Lung (tissue), 12 donors: ENCODE results near the gene ADIG. TPM values are rescaled to one million over a fixed set of nuclear protein-coding genes. Genes with fewer than 3 reads are reported as not detected.

ENCODE experiments used
- ATAC-seq: fragments of 200-7000 bp; cut with Tn5 transposase; one replicate; pipeline ENCODE4 v1.9.1; 2020; ENCODE audit warnings: moderate number of reproducible peaks; ENCODE audit not compliant: insufficient read depth, low FRiP score
- DNase-seq, 3 donors: peaks; one replicate each; pipeline ENCODE4 v3.0.0-alpha.2; 2013 to 2017
- H3K27ac ChIP-seq, 2 donors: one replicate each; pipeline ENCODE4 v1.5.1; 2013; ENCODE audit warnings: mild to moderate bottlenecking in 2 of 2, moderate library complexity in 2 of 2, control low read depth in 1 of 2, inconsistent platforms in 1 of 2, low read depth in 1 of 2, low read length in 1 of 2
- H3K27me3 ChIP-seq, 3 donors: one replicate each; pipeline ENCODE4 v1.5.1; 2013; ENCODE audit warnings: low read length in 2 of 3; ENCODE audit not compliant: control insufficient read depth in 3 of 3, insufficient read depth in 3 of 3
- H3K36me3 ChIP-seq, 4 donors: one replicate each; pipeline ENCODE4 v1.5.1; 2013; ENCODE audit warnings: low read length in 4 of 4, mild to moderate bottlenecking in 1 of 4, moderate library complexity in 1 of 4; ENCODE audit not compliant: control insufficient read depth in 4 of 4, insufficient read depth in 4 of 4
- H3K4me1 ChIP-seq, 5 donors: one replicate each; pipeline ENCODE4 v1.5.1; 2013; ENCODE audit warnings: low read length in 5 of 5, mild to moderate bottlenecking in 2 of 5, moderate library complexity in 1 of 5; ENCODE audit not compliant: control insufficient read depth in 5 of 5, insufficient read depth in 5 of 5
- H3K4me3 ChIP-seq: one replicate; pipeline ENCODE4 v1.5.1; 2013; ENCODE audit warnings: mild to moderate bottlenecking, control low read depth, moderate library complexity
- H3K9ac ChIP-seq, 2 donors: one replicate each; pipeline ENCODE4 v1.5.1; 2013; ENCODE audit warnings: low read length in 2 of 2, control low read depth in 1 of 2; ENCODE audit not compliant: insufficient read depth in 1 of 2
- H3K9me3 ChIP-seq, 4 donors: one replicate each; pipeline ENCODE4 v1.5.1; 2013; ENCODE audit warnings: low read length in 3 of 4, mild to moderate bottlenecking in 1 of 4, moderate library complexity in 1 of 4; ENCODE audit not compliant: control insufficient read depth in 4 of 4, insufficient read depth in 3 of 4
- WGBS, 2 donors: extraction: QIAGEN DNeasy Blood & Tissue Kit; methylation state at CpG; one replicate each; pipeline ENCODE4 v1.1.7; 2013; 5-methylcytosine and 5-hydroxymethylcytosine counted together
- polyA plus RNA-seq, 2 donors: library from polyadenylated mRNA; stranded (reverse); fragments of 200-250 nt; gene quantifications; one replicate each; pipeline ENCODE4 v1.2.1, GENCODE V29; 2013
- total RNA-seq, 2 donors: library from RNA; depleted of rRNA in 1 of 2; stranded (reverse); fragments of >200 nt in 1 of 2; gene quantifications; one replicate each; pipeline ENCODE4 v1.2.1, GENCODE V29; 2014 to 2021
- TF ChIP-seq, protein P1 (sequence below): IDR thresholded peaks from 2 replicates; pipeline ENCODE4 v1.5.1; 2012; ENCODE audit warnings: mild to moderate bottlenecking; ENCODE audit errors: control extremely low read depth, extremely low read depth
- donor health status: control.
- donor health status: control.
- donor health status: Bipolar disorder and iron deficiency.
- donor health status: healthy.
- donor health status: DM: yes; HTN: yes; CAD: no.

The ADIG gene
- total and polyA plus RNA-seq, 4 donors, result not detected

DNA sequence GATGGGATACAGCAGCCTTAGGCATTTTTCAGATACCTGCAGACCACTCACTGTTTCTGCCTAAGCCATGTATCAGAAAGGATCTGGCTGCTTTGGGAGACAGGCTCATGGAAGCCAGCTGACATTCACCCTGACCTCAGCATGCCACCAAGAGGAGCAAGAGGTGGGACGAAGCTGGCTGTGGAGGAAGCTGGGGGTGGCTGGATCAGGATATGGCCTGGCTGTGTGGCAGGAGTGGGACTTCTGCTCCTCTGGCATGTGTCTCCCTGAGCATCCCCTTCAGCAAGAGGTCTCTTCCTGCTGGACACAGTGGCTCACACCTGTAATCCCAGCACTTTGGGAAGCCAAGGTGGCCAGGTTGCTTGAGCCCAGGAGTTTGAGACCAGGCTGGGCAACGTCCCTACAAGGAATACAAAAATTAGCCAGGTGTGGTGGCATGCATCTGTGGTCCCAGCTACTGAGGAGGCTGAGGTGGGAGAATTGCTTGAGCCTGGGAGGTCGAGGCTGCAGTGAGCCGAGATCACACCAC is 897 bp downstream of the ADIG start:
- TF ChIP-seq, protein P1, sequence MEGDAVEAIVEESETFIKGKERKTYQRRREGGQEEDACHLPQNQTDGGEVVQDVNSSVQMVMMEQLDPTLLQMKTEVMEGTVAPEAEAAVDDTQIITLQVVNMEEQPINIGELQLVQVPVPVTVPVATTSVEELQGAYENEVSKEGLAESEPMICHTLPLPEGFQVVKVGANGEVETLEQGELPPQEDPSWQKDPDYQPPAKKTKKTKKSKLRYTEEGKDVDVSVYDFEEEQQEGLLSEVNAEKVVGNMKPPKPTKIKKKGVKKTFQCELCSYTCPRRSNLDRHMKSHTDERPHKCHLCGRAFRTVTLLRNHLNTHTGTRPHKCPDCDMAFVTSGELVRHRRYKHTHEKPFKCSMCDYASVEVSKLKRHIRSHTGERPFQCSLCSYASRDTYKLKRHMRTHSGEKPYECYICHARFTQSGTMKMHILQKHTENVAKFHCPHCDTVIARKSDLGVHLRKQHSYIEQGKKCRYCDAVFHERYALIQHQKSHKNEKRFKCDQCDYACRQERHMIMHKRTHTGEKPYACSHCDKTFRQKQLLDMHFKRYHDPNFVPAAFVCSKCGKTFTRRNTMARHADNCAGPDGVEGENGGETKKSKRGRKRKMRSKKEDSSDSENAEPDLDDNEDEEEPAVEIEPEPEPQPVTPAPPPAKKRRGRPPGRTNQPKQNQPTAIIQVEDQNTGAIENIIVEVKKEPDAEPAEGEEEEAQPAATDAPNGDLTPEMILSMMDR, result no peak
- DNase-seq (no peak), ATAC-seq (no peak)
- no peak overlapping the region for H3K4me3 ChIP-seq
- H3K4me1 ChIP-seq, result no peaks in the 10 kb centered on the region
- peaks cover 0 to 3% (median under 1%) of the 10 kb centered on the region in 4 donors for H3K36me3 ChIP-seq
- no peak overlapping the region for H3K9ac ChIP-seq
- H3K27ac ChIP-seq, result no peak overlapping the region
- peaks cover 0 to 3% (median 0%) of the 10 kb centered on the region in 4 donors for H3K9me3 ChIP-seq
- H3K27me3 ChIP-seq, result peaks cover 0 to 2% (median 0%) of the 10 kb centered on the region in 3 donors
- WGBS, 2 donors, result 60 to 71% methylated on average over 4 of the region's 4 CpGs

DNA sequence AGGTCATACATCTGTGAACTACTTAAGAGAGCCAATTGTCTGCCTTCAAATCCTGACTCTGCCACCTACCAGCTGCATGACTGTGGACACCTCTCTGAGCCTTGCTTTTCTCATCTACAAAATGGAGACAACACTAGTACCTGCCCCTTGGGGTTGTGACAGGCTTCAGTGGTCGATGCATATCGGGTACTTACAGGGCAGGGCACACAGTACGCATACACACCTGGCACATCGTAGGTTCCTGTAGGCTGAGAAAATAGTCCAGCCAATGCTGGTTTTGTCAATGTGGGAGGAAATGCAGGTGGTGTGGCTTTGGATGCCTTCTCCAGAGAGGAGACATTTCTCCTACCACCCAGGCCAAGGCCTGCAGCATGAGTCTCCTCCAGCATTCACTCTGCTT is 2.3 kb downstream of the ADIG start:
- no peak overlapping the region for H3K9ac ChIP-seq
- no peak for DNase-seq
- peaks cover 0 to 3% (median 0%) of the 10 kb centered on the region in 4 donors for H3K9me3 ChIP-seq
- H3K27me3 ChIP-seq, result peaks cover 0 to 2% (median 0%) of the 10 kb centered on the region in 3 donors
- TF ChIP-seq, protein P1, result no peak
- H3K4me3 ChIP-seq, result no peak overlapping the region
- WGBS, 2 donors, result 86 to 93% methylated on average over 4 of the region's 4 CpGs
- H3K27ac ChIP-seq, result no peak overlapping the region
- H3K4me1 ChIP-seq, result no peaks in the 10 kb centered on the region
- ATAC-seq, result no peak
- no peaks in the 10 kb centered on the region for H3K36me3 ChIP-seq

DNA sequence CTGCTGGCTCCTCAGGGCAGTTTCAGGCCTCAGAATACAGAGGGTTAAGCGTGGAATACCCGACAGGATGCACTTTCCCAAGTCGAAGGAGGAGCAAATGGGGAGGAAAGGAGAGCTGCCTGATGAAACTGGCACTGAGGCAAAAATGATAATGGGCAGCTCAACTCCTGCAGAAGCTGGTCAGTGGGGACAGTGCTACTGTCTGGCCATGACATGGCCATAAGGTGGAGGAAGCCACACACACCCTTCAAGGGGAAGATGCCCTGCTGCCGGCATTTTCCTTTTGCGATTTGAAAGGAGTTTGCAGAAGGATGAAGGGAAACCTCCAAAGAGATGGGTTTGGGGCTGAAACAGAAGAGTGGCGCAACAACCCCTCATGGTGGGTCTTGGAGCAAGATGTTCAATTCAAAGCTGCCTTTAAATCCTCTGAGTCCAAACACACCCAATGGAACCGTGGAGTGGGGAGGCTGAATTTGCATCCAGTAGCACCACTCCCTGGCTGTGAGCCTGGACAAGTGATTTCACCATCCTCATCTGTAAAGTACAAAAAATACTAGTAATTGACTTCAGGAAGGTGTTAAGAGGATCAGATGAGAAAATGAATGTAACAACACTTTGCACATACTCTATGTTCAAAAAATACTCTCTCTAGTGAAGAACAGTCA is 3.2 kb downstream of the ADIG start:
- Histone ChIP-seq H3K9ac (no peak overlapping the region), H3K27ac (no peak overlapping the region), H3K4me1 (no peaks in the 10 kb centered on the region), H3K36me3 (no peaks in the 10 kb centered on the region), H3K27me3 (peaks cover 0 to 2% (median 0%) of the 10 kb centered on the region in 3 donors), H3K4me3 (no peak overlapping the region), H3K9me3 (peaks cover 0 to 3% (median 0%) of the 10 kb centered on the region in 4 donors)
- no peak for ATAC-seq
- 49 to 52% methylated on average over 7 of the region's 7 CpGs for WGBS, 2 donors
- no peak for DNase-seq
- TF ChIP-seq, protein P1, result no peak
